C4-2B (cell line): Measurements from ENCODE around the gene ROR1.

Experiments used
- H3K27ac ChIP-seq: fragments of 450-650 bp; 2 replicates; pipeline ENCODE4 v1.5.1; 2017
- ZFX ChIP-seq: fragments of 450-650 bp; IDR thresholded peaks from 2 replicates; pipeline ENCODE4 v1.6.1; 2017
- TF ChIP-seq, protein P1 (sequence below): fragments of 450-650 bp; conservative IDR thresholded peaks from 2 replicates; pipeline ENCODE4 v1.5.1; 2017; ENCODE audit warnings: mild to moderate bottlenecking

ROR1 gene

DNA sequence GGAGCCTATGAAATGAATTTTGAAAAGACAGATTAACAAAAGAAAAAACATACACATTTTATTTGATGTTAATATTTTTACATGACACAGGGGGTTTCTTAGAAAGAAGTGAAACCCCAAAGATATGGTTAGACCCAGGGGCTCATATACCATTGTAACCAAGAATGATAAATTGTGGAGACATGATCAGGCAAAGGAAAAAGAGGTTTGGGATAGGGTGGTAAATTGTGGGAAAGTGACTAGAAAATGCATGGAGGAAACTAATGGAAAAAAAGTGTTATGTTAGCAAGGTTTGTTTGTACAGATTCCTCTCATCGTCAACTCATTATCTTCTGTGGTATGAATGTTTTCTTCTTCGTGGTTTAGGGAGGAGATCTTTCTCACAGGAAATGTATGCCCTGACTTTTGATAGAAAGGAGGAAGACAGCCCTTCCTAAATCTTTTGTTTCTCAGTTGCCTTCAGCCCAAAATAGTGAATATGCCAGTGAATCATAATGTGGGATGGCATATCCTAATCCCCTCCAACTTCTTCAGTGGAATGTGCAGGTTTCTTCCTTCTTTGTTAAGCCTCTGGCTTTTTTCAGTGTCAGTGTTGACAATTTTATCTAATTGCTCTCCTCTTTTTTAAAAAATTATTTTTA, 289.2 kb downstream of the ROR1 start:
- TF ChIP-seq, protein P1, sequence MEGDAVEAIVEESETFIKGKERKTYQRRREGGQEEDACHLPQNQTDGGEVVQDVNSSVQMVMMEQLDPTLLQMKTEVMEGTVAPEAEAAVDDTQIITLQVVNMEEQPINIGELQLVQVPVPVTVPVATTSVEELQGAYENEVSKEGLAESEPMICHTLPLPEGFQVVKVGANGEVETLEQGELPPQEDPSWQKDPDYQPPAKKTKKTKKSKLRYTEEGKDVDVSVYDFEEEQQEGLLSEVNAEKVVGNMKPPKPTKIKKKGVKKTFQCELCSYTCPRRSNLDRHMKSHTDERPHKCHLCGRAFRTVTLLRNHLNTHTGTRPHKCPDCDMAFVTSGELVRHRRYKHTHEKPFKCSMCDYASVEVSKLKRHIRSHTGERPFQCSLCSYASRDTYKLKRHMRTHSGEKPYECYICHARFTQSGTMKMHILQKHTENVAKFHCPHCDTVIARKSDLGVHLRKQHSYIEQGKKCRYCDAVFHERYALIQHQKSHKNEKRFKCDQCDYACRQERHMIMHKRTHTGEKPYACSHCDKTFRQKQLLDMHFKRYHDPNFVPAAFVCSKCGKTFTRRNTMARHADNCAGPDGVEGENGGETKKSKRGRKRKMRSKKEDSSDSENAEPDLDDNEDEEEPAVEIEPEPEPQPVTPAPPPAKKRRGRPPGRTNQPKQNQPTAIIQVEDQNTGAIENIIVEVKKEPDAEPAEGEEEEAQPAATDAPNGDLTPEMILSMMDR, result no peak
- no peak for TF ChIP-seq ZFX
- no peak overlapping the region for H3K27ac ChIP-seq

DNA sequence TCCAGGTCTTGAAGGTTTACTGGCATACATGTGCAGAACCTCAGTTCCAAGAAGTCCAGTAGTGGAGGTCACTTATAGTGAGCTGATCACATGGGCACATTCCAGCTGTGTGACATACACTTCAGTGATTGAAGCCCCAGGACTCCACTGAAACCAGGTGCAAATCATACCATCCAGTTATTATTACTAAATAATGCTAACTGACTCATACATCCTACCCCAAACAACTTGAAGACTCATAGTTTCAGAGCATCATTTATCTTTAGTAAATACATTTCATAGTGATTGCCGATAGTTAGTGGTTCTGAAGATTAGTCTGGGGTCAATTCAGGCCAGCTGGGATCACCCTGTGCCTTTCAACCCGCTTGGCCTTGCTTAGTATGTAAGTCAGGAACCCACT, 291.8 kb downstream of the ROR1 start:
- TF ChIP-seq, protein P1, result no peak
- TF ChIP-seq ZFX, result no peak
- H3K27ac ChIP-seq, result no peak overlapping the region

DNA sequence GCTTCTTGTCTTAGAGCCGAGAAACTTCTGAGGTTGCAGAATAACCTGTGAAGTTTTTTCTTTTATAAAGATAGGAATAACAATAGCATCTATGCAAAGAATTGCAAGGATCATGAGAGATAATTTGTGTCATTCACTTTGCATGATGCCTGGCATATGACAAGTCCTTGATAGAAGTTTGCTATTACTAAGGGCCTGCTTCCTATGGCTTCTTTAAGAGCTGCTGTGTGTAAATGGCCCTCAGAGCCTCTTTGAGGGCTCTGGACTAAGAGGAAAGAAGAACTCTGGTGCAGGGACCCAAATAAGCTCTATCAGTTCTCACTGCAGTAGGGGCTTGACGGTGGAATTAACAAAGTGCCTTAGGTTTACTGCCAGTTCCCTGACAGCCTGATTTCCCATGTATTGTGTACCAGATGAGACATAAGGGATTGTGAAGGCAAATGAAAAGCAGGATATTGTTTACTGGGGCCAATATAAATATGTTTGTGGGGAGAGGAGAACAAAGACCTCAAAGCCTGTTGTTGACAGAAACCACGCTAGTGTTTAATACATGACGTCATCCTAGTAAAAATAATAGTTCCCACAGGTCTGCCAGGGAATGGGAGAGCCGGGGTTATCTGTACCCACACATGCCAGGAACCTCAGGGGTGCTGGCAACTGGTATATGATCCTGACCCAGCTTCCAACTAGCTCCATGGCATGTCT, 298.4 kb downstream of the ROR1 start:
- TF ChIP-seq, protein P1, result no peak
- no peak for TF ChIP-seq ZFX
- H3K27ac ChIP-seq, result no peak overlapping the region

DNA sequence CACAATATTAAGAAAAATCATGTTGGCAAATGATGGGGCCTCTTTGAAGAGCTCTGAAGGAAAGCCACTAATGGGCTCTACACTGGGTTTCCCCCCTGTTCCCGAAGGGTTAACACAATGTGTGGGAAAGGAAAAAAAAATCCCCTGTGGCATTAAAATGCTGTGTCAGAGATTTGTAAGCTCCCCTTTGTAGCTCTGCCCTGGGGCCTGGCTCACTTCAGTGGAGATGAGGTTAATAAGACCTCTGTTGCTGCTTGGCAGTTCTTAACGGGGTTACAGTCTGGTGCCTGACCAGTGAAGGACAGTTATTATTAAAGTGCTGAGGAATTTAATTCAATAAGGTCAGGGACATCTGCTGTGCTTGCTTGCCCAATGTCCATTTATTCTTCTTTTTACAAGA, 299.9 kb downstream of the ROR1 start:
- TF ChIP-seq, protein P1, result no peak
- no peak for TF ChIP-seq ZFX
- H3K27ac ChIP-seq, result no peak overlapping the region

DNA sequence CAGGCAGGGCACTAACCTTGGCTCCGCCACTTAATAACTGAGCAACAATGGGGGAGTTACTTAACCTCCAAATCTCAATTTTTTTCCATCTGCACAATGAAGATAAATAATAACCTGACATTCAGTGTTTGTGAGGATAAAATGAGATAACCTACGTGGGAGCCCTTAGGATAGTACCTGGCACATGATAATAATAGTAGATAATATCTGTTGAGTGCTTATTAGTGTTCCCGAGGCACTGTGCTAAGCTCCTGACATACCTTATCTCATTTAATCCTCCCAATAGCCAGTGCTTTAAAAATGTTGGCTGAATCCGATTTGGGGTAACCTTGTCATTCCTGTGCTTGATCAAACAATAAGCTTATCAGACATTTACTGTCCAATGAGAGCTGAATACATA, 300.9 kb downstream of the ROR1 start:
- no peak overlapping the region for H3K27ac ChIP-seq
- TF ChIP-seq, protein P1, result no peak
- TF ChIP-seq ZFX, result no peak

DNA sequence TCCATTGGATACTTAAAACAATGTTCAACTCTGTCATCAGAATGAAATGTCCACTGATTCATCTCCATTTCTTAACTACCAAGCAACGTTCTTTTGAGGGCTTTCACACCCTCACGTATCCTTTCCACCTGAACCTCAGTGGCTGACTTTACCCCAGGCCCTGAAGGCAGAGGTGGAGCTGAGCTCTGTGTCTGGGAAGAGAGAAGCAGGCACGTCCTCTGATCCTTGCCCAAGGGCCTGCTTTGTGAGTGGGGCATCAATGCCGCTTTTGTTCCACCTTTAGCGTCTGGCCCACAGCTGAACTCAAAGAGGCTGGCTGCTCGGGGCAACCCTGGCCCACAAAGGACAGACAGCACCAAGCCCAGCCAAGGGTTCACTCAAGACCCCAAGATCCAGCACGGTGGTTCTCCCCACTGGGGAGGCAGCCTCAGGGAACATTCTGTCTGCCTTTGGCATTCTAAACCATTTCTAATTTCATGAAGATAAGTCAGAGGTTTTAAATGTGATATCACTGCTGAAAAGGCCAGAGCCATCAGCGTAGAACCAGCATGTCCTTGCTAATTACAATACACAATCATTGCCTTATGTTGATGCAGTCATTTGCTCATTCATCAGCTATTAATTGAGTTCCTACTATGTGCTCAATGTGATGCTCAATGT, 303.6 kb downstream of the ROR1 start:
- H3K27ac ChIP-seq, result no peak overlapping the region
- TF ChIP-seq, protein P1, result no peak
- no peak for TF ChIP-seq ZFX

DNA sequence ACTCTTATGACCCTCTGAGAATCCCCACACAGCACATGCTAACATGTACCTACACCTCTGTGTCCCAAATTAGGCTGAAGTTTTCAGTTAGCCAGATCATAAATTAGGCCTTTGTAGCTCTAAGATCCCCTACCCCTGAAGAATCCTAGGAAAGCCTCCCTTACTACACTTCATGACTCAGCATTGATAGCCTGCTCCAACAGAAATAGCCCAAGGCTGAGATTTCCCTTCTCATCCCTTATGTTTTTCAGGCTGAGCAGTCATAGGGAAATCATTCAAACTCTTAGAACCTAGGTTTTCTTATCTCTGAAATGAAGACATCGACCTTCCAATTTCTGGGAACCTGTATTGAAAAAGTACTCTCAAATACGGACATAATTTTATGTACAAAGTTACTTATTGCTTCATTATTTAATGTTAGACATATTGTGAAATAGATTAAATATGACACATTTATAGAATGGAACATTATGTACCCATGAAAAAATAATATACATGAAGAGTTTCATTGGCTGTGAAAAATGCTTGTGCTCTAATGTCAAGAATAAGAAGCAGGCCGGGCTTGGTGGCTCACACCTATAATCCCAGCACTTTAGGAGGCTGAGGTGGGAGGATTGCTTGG, 307.2 kb downstream of the ROR1 start:
- TF ChIP-seq, protein P1, result no peak
- TF ChIP-seq ZFX, result no peak
- H3K27ac ChIP-seq, result no peak overlapping the region
